ENCODE measurements around the gene LY6G5C. TPM values are rescaled to one million over a fixed set of nuclear protein-coding genes. Genes with fewer than 3 reads are reported as not detected.

LY6G5C gene
- total and polyA plus RNA-seq, 2 of the 13 experiments (the other 11 are each of a cell fraction or from before 2014, with no cell fraction given), result 0.33 to 0.55 TPM

DNA sequence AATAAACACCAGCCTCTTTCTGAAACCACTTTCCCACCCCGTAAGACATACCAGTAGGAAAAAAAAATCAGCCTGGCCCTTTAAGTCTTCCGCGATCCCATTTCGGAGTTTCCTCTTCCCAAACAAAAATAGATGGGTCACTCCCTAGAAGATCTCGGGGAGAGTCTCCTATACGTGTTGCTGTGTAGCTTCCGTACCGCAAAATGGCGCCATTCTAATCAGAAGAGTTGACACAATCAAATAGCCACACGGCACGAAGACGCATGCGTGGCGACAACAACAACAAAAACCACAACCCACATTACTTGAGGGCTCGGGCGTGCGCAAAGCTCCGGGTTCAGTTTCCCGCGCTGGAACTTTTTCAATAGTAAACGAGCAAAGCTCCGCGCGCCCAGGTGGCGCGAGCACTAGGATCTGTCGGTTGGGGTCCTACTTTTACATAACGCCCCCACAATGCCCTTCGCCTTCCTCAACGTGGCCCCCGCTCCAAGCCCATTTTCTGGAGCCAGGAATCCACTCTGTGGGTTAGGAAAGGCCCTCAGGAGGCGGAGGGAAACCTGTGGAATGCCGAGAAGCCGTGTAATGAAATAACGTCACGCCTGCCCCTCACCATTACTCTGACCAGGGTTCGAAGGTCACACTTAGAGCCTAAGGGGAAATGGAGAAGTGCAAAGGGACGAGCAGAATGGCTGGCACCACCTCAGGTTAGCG, 15.9 kb downstream of the LY6G5C start, which contains the start of gene GPANK1 (continued):
- TF ChIP-seq ZNF430 (CRISPR knock-in tag; IDR thresholded peaks at IDR 0.05) (0 out of 2 replicates have a peak, but pooled peaks have one; percentile 40), RXRA (CRISPR knock-in tag; IDR thresholded peaks at IDR 0.05) (no peak), WIZ (CRISPR knock-in tag; IDR thresholded peaks at IDR 0.05) (peak; percentile 69; the same call in 1 of the 2 replicates), ZNF235 (CRISPR knock-in tag; IDR thresholded peaks at IDR 0.05; ENCODE audit: borderline replicate concordance) (no peak), ZNF891 (CRISPR knock-in tag; IDR thresholded peaks at IDR 0.05) (no peak; the same call in 1 of the 2 replicates), ZKSCAN5 (CRISPR knock-in tag; IDR thresholded peaks at IDR 0.05) (no peak; the same call in 1 of the 2 replicates), ZBED4 (CRISPR knock-in tag; IDR thresholded peaks at IDR 0.05; ENCODE audit: borderline replicate concordance) (no peak; the same call in 1 of the 2 replicates), PBX3 (CRISPR knock-in tag; IDR thresholded peaks at IDR 0.05; ENCODE audit: borderline replicate concordance) (no peak), U2AF2 (IDR thresholded peaks at IDR 0.05; ENCODE audit: low read depth, low read length) (no peak), SP1 (IDR thresholded peaks at IDR 0.05) (no peak), SP1 (CRISPR knock-in tag; IDR thresholded peaks at IDR 0.05) (no peak; the same call in 1 of the 2 replicates), ZNF770 (CRISPR knock-in tag; IDR thresholded peaks at IDR 0.05) (no peak), ZNF879 (CRISPR knock-in tag; IDR thresholded peaks at IDR 0.05) (no peak), CREB1 (IDR thresholded peaks at IDR 0.05) (peak; percentile 60; the same call in 1 of the 2 replicates), CREB1 (CRISPR knock-in tag; IDR thresholded peaks at IDR 0.05) (peak; percentile 85), CCDC6 (CRISPR knock-in tag; IDR thresholded peaks at IDR 0.05) (peak; percentile 60; the same call in 1 of the 2 replicates)
- TF ChIP-seq, protein P1, sequence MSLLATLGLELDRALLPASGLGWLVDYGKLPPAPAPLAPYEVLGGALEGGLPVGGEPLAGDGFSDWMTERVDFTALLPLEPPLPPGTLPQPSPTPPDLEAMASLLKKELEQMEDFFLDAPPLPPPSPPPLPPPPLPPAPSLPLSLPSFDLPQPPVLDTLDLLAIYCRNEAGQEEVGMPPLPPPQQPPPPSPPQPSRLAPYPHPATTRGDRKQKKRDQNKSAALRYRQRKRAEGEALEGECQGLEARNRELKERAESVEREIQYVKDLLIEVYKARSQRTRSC (CRISPR knock-in tag; IDR thresholded peaks at IDR 0.05; ENCODE audit: low read depth), result no peak
- TF ChIP-seq, protein P2, sequence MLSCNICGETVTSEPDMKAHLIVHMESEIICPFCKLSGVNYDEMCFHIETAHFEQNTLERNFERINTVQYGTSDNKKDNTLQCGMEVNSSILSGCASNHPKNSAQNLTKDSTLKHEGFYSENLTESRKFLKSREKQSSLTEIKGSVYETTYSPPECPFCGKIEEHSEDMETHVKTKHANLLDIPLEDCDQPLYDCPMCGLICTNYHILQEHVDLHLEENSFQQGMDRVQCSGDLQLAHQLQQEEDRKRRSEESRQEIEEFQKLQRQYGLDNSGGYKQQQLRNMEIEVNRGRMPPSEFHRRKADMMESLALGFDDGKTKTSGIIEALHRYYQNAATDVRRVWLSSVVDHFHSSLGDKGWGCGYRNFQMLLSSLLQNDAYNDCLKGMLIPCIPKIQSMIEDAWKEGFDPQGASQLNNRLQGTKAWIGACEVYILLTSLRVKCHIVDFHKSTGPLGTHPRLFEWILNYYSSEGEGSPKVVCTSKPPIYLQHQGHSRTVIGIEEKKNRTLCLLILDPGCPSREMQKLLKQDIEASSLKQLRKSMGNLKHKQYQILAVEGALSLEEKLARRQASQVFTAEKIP (CRISPR knock-in tag; IDR thresholded peaks at IDR 0.05; ENCODE audit: borderline replicate concordance), result no peak
